Measurements from ENCODE around the gene TTC1.

DNA sequence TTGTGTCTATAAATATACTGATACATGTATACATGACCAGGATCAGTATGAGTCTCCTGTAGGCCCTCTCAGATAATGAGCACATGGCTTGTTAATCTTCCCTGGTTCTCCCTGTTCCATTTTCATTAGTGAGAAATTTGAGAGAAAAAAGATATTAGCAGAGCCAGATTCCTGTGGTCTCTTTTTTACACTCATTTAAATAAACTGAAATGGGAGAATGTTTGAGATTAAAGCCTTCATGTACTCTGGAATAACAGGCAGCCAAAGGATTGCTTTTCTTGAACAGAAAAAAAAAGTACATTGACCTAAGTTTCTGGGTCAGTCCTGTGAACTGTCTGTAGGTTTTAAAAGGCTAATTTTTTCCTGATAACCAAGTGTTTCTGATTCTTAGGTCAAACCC, 66.1 kb downstream of the TTC1 start:
- no peak for TF ChIP-seq CTCF (IDR thresholded peaks at IDR 0.05; ENCODE audit: insufficient read depth, low read length, poor library complexity, severe bottlenecking)
- TF ChIP-seq EZH2phosphoT487 (conservative IDR thresholded peaks at IDR 0.05; ENCODE audit: low read length) = no peak
